Neutrophil (primary cell): ENCODE results near the gene BAHCC1.

Experiments
- H3K27ac ChIP-seq: fragments of 200-600 bp; sonication (generic); 2 replicates; pipeline ENCODE4 v1.5.1; 2016; ENCODE audit warnings: mild to moderate bottlenecking, moderate library complexity
- H3K27me3 ChIP-seq: fragments of 200-600 bp; sonication (generic); 2 replicates; pipeline ENCODE4 v1.6.0; 2016; ENCODE audit warnings: mild to moderate bottlenecking
- H3K36me3 ChIP-seq: fragments of 200-600 bp; sonication (generic); 2 replicates; pipeline ENCODE4 v1.5.1; 2017
- H3K4me1 ChIP-seq, 2 experiments: fragments of 200-600 bp in 1 of 2; sonication (generic) in 1 of 2; 1 replicate in 1 of 2; 2 replicates in 1 of 2; pipeline versions ENCODE4 v1.5.1 to v1.6.1; 2013 to 2016; ENCODE audit warnings: low read depth in 1 of 2, low read length in 1 of 2, mild to moderate bottlenecking in 1 of 2, moderate library complexity in 1 of 2; ENCODE audit not compliant: control insufficient read depth in 1 of 2, insufficient read depth in 1 of 2
- H3K4me3 ChIP-seq, 2 experiments: fragments of 200-600 bp in 1 of 2; sonication (generic) in 1 of 2; 1 replicate in 1 of 2; 2 replicates in 1 of 2; pipeline ENCODE4 v1.5.1; 2013 to 2016; ENCODE audit warnings: low read depth in 1 of 2, low read length in 1 of 2, mild to moderate bottlenecking in 1 of 2, moderate library complexity in 1 of 2
- H3K9me3 ChIP-seq: fragments of 200-600 bp; sonication (generic); 2 replicates; pipeline ENCODE4 v1.5.1; 2016
- TF ChIP-seq, protein P1 (sequence below): fragments of 200-600 bp; sonication (generic); IDR thresholded peaks from 2 replicates; pipeline ENCODE4 v1.5.1; 2016; ENCODE audit warnings: antibody characterized with exemption

Gene BAHCC1

DNA sequence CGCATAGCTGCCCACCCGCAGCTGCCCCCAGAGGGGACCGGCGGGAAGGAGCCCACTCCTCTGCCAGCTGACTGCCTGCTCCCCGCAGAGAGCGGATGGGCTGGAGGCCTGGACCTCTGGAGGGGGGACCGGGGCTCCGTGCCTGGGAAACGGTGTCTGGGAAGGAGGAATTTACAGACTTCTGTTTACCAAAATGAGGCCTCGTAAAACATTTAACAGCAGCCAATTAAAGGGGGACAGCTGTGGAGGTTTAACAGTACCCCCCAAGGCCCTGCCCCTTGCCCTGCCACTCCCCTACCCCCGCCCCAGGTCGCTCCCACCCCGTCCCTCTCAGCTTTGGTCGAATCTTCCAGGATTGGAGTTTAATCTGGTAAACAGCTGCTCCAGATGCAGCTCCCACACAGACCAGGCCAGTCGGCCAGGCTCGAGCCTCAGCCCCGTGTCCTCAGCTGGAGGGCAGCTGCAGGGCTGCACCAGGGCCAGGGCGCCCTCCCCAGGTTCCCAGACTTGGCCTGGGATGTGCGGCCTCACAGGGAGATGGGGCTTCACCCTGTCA, 41.1 kb downstream of the BAHCC1 start:
- TF ChIP-seq, protein P1, sequence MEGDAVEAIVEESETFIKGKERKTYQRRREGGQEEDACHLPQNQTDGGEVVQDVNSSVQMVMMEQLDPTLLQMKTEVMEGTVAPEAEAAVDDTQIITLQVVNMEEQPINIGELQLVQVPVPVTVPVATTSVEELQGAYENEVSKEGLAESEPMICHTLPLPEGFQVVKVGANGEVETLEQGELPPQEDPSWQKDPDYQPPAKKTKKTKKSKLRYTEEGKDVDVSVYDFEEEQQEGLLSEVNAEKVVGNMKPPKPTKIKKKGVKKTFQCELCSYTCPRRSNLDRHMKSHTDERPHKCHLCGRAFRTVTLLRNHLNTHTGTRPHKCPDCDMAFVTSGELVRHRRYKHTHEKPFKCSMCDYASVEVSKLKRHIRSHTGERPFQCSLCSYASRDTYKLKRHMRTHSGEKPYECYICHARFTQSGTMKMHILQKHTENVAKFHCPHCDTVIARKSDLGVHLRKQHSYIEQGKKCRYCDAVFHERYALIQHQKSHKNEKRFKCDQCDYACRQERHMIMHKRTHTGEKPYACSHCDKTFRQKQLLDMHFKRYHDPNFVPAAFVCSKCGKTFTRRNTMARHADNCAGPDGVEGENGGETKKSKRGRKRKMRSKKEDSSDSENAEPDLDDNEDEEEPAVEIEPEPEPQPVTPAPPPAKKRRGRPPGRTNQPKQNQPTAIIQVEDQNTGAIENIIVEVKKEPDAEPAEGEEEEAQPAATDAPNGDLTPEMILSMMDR, result no peak
- Histone ChIP-seq H3K4me3 (no peak overlapping the region), H3K9me3 (no peaks in the 10 kb centered on the region), H3K27me3 (peaks cover 21% of the 10 kb centered on the region), H3K36me3 (no peaks in the 10 kb centered on the region), H3K27ac (no peak overlapping the region), H3K4me1 (peaks cover 0 to 6% of the 10 kb centered on the region in 2 experiments)

DNA sequence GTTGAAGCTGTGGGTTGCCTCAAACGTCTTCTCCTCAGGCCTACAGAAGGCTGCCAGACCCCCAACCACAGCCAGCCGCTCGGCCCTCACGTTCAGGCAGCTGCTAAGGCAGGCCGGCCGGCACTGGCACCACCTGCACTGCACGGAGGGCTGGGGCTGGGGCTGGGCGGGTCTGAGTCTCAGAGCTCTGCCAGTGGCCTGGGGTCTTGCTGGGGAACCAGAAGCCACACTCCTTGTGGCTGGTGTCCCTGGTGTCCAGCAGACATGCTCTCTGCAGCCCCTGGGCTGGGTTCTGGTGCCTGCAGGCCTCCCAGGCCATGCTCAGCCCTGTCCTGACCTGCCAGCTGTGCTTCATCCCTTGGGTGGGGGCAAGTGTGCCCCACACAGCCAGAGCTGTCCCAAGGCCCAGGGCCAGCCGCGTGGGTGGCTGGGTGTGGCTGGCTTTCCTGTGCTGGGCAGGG, 42.0 kb downstream of the BAHCC1 start:
- Histone ChIP-seq H3K27me3 (peaks cover 21% of the 10 kb centered on the region), H3K27ac (no peak overlapping the region), H3K36me3 (no peaks in the 10 kb centered on the region), H3K4me3 (no peak overlapping the region), H3K9me3 (no peaks in the 10 kb centered on the region), H3K4me1 (peaks cover 0 to 6% of the 10 kb centered on the region in 2 experiments)
- TF ChIP-seq, protein P1, result no peak

DNA sequence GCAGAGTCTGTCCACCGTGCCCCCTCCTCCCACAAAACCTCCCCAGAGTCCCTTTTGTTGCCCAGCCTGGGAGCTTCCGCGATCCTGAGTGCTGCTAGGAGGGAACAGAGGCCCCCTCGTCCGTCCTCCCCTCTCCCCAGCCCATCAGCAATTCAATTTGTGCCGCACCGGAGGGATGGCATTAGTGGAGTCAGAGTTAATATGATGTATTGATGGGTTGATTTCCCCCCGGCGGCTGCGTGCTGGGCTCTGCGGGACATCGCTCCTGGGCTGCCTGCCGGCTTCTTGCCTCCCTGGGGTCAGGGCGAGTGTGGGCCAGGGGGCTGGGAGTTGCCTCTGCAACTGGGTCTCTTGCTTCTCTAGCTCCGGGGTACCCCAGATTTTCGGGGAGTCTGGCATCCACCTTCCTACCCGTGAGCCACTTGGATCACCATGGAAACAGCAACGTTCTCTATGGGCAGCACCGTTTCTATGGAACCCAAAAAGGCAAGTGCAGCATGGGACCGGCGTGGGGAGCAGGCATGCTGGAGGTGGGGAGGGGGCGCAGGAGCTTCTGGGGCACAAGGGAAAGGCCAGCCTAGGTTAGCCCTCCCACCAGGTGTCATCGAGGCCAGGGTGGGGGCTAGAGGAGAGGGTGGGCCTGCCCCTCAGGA, 42.9 kb downstream of the BAHCC1 start:
- no peak overlapping the region for H3K27ac ChIP-seq
- no peaks in the 10 kb centered on the region for H3K9me3 ChIP-seq
- no peaks in the 10 kb centered on the region for H3K36me3 ChIP-seq
- no peak overlapping the region for H3K4me3 ChIP-seq
- TF ChIP-seq, protein P1, result no peak
- peaks cover 0 to 6% of the 10 kb centered on the region in 2 experiments for H3K4me1 ChIP-seq
- H3K27me3 ChIP-seq, result peaks cover 21% of the 10 kb centered on the region

DNA sequence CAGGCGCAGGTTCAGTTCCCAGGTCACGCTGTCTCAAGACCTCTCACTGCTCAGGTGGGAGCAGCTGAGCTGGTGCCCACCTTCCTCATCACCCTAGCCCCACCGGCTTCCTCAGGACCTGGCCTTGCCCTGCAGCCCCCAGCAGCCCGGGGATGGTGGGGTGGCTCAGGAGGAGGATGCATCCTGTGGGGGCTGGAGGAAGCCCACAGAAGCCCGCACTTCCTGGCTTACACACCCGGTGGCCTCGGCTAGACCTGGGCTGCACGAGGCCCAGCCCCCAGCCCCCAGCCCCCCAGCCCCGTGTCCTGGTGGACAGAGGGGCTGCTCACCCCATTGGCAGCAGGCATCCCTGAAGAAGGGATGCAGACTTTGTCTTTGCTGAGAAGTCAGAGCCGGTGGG, 43.4 kb downstream of the BAHCC1 start:
- H3K27ac ChIP-seq, result no peak overlapping the region
- H3K36me3 ChIP-seq, result no peaks in the 10 kb centered on the region
- H3K4me1 ChIP-seq, result peaks cover 0 to 6% of the 10 kb centered on the region in 2 experiments
- no peaks in the 10 kb centered on the region for H3K9me3 ChIP-seq
- no peak overlapping the region for H3K4me3 ChIP-seq
- TF ChIP-seq, protein P1, result no peak
- peaks cover 21% of the 10 kb centered on the region for H3K27me3 ChIP-seq

DNA sequence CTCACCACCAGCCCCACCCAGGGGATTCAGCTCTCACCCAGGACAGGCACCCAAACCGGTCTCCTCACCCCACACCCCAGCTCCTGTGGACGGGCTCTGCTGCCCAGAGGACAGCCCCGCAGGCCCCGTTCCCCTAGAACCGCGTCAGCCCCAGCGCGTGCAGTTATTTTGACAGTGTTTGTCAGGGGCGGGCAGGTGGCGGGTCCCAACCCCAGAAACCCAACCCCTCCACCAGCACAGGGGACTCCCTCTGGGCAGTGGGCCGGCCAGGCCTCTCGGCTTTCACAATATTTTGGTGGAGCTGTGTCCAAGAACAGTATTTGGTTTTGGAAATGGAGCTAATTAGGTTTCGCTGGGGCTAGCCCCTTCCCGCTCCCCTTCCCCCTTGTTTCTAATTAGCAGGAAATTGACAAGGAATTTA, 44.8 kb downstream of the BAHCC1 start:
- TF ChIP-seq, protein P1, result no peak

More for the DNA sequence above, 44.8 kb downstream of the BAHCC1 start:
- Histone ChIP-seq H3K27me3 (peaks cover 21% of the 10 kb centered on the region), H3K4me1 (peaks cover 0 to 6% of the 10 kb centered on the region in 2 experiments), H3K27ac (no peak overlapping the region), H3K4me3 (no peak overlapping the region), H3K36me3 (no peaks in the 10 kb centered on the region), H3K9me3 (no peaks in the 10 kb centered on the region)
